Sigmoid colon (tissue), 7 donors: ENCODE results near the gene NANOS2. TPM values are rescaled to one million over a fixed set of nuclear protein-coding genes. Genes with fewer than 3 reads are reported as not detected.

ENCODE experiments used
- DNase-seq: peaks from one replicate; pipeline ENCODE4 v3.0.0-alpha.2; 2019
- H3K27ac ChIP-seq, 4 donors: fragments of 200-600 bp; sonication (generic); one replicate each; pipeline ENCODE4 v1.5.1; 2016 to 2019; ENCODE audit warnings: mild to moderate bottlenecking in 1 of 4
- H3K27me3 ChIP-seq, 3 donors: fragments of 200-600 bp; sonication (generic); one replicate each; pipeline ENCODE4 v1.5.1; 2019; ENCODE audit warnings: mild to moderate bottlenecking in 1 of 3
- H3K36me3 ChIP-seq, 4 donors: fragments of 200-600 bp; sonication (generic); one replicate each; pipeline ENCODE4 v1.5.1; 2016 to 2019
- H3K4me1 ChIP-seq, 4 donors: fragments of 200-600 bp; sonication (generic); one replicate each; pipeline ENCODE4 v1.5.1; 2017 to 2019
- H3K4me3 ChIP-seq, 4 donors: fragments of 200-600 bp; sonication (generic); one replicate each; pipeline ENCODE4 v1.5.1; 2017 to 2019; ENCODE audit warnings: mild to moderate bottlenecking in 2 of 4, moderate library complexity in 1 of 4
- H3K9me3 ChIP-seq, 4 donors: fragments of 200-600 bp in 3 of 4; sonication (generic) in 3 of 4; one replicate each; pipeline versions ENCODE4 v1.5.1 to v1.6.1; 2013 to 2019
- CTCF ChIP-seq, 4 experiments: fragments of 450-650 bp in 3 of 4; fragments of 200-600 bp in 1 of 4; IDR thresholded peaks; one replicate each; pipeline ENCODE4 v1.5.1; 2016 to 2019; ENCODE audit warnings: antibody characterized with exemption in 4 of 4, mild to moderate bottlenecking in 3 of 4, moderate library complexity in 2 of 4
- EP300 ChIP-seq, 4 donors: sonication (generic); formaldehyde crosslinking; IDR thresholded peaks; one replicate each; pipeline ENCODE4 v1.6.1; 2017; ENCODE audit warnings: antibody characterized with exemption in 4 of 4
- POLR2A ChIP-seq, 2 donors: fragments of 450-650 bp; IDR thresholded peaks; one replicate each; pipeline ENCODE4 v1.6.1; 2016; ENCODE audit warnings: antibody characterized with exemption in 2 of 2, mild to moderate bottlenecking in 2 of 2, moderate library complexity in 2 of 2
- POLR2AphosphoS5 ChIP-seq, 4 donors: sonication (generic); formaldehyde crosslinking; IDR thresholded peaks; one replicate each; pipeline ENCODE4 v1.6.1; 2017; ENCODE audit warnings: antibody characterized with exemption in 4 of 4
- WGBS, 2 donors: extraction: QIAGEN DNeasy Blood & Tissue Kit; methylation state at CpG; one replicate each; pipeline ENCODE4 v1.1.7; 2013; 5-methylcytosine and 5-hydroxymethylcytosine counted together
- intact Hi-C: fragments of 100-400 bp; cut with DNase I; formaldehyde crosslinking; loops from one replicate; pipeline ENCODE4 v1.15.1; 2023
- polyA plus RNA-seq, 3 donors: library from polyadenylated mRNA; stranded (reverse); fragments of 200-250 nt; gene quantifications; one replicate each; pipeline ENCODE4 v1.2.3, GENCODE V29; 2013
- total RNA-seq, 4 donors: library from RNA; depleted of rRNA; stranded (reverse); fragments of >200 nt; gene quantifications; one replicate each; pipeline ENCODE4 v1.1.0, GENCODE V29; 2016
- donor health status: healthy with polysubstance abuse.
- donor health status: Bipolar disorder and iron deficiency.
- donor health status: healthy.

The NANOS2 gene
- total and polyA plus RNA-seq, 7 donors, result 0.46 to 0.60 TPM; not detected in 5

- Histone ChIP-seq H3K27ac (no peak overlapping the region), H3K27me3 (peaks cover 10 to 79% (median 45%) of the 10 kb centered on the region in 3 donors), H3K4me3 (no peak overlapping the region), H3K9me3 (no peaks in the 10 kb centered on the region), H3K36me3 (no peaks in the 10 kb centered on the region), H3K4me1 (peaks cover 0 to 6% (median 0%) of the 10 kb centered on the region in 4 donors)
- intact Hi-C loops, result no loop called here
- DNase-seq, result no peak
- 78 to 80% methylated on average over 3 of the region's 3 CpGs for WGBS, 2 donors
- TF ChIP-seq POLR2A (IDR thresholded peaks at IDR 0.05), result no peak
- TF ChIP-seq CTCF (IDR thresholded peaks at IDR 0.05), result no peak
- no peak for TF ChIP-seq EP300 (IDR thresholded peaks at IDR 0.05)
- TF ChIP-seq POLR2AphosphoS5 (IDR thresholded peaks at IDR 0.05), result no peak
Measured at GRCh38 chr19:45938733-45939319, 24.2 kb upstream of the NANOS2 start.

- no peaks in the 10 kb centered on the region for H3K36me3 ChIP-seq
- H3K27me3 ChIP-seq, result peaks cover 4 to 79% (median 39%) of the 10 kb centered on the region in 3 donors
- H3K4me1 ChIP-seq, result peaks cover 0 to 5% (median 0%) of the 10 kb centered on the region in 4 donors
- WGBS, 2 donors, result 63 to 73% methylated on average over 19 of the region's 19 CpGs
- no peaks in the 10 kb centered on the region for H3K9me3 ChIP-seq
- H3K27ac ChIP-seq, result no peak overlapping the region
- no peak for DNase-seq
- H3K4me3 ChIP-seq, result no peak overlapping the region
- no peak for TF ChIP-seq CTCF (IDR thresholded peaks at IDR 0.05)
- TF ChIP-seq EP300 (IDR thresholded peaks at IDR 0.05), result no peak
- TF ChIP-seq POLR2A (IDR thresholded peaks at IDR 0.05), result no peak
- intact Hi-C loops, result no loop called here
Measured at GRCh38 chr19:45935267-45935666, 20.7 kb upstream of the NANOS2 start.

GRCh38 chr19:45934551-45935230, 20.1 kb upstream of the NANOS2 start:
- Histone ChIP-seq H3K36me3 (no peaks in the 10 kb centered on the region), H3K27ac (no peak overlapping the region), H3K4me1 (no peaks in the 10 kb centered on the region), H3K9me3 (no peaks in the 10 kb centered on the region), H3K4me3 (no peak overlapping the region), H3K27me3 (peaks cover 2 to 76% (median 38%) of the 10 kb centered on the region in 3 donors)
- intact Hi-C loops, result no loop called here
- 19 to 39% methylated on average over 19 of the region's 19 CpGs for WGBS, 2 donors
- no peak for DNase-seq
- TF ChIP-seq EP300 (IDR thresholded peaks at IDR 0.05) (no peak), POLR2AphosphoS5 (IDR thresholded peaks at IDR 0.05) (no peak), CTCF (IDR thresholded peaks at IDR 0.05) (no peak), POLR2A (IDR thresholded peaks at IDR 0.05) (no peak)

- no peaks in the 10 kb centered on the region for H3K4me1 ChIP-seq
- intact Hi-C loops, result no loop called here
- peaks cover 0 to 67% (median 34%) of the 10 kb centered on the region in 3 donors for H3K27me3 ChIP-seq
- TF ChIP-seq POLR2AphosphoS5 (IDR thresholded peaks at IDR 0.05), result no peak
- TF ChIP-seq POLR2A (IDR thresholded peaks at IDR 0.05), result no peak
- TF ChIP-seq CTCF (IDR thresholded peaks at IDR 0.05), result no peak
- TF ChIP-seq EP300 (IDR thresholded peaks at IDR 0.05), result no peak
- no peaks in the 10 kb centered on the region for H3K9me3 ChIP-seq
- H3K27ac ChIP-seq, result no peak overlapping the region
- 61 to 65% methylated on average over 9 of the region's 9 CpGs for WGBS, 2 donors
- H3K4me3 ChIP-seq, result no peak overlapping the region
- DNase-seq, result no peak
- H3K36me3 ChIP-seq, result no peaks in the 10 kb centered on the region
Measured at GRCh38 chr19:45933759-45934158, 19.2 kb upstream of the NANOS2 start.
